H1 (cell line): ENCODE data around the gene CBL.

Experiments
- CHD2 ChIP-seq: IDR thresholded peaks from 2 replicates; pipeline ENCODE4 v1.6.1; 2012; ENCODE audit warnings: low read length, improper control_type of control experiment
- CREB1 ChIP-seq: IDR thresholded peaks from 2 replicates; pipeline ENCODE4 v1.6.1; 2012; ENCODE audit warnings: inconsistent platforms
- GABPA ChIP-seq: IDR thresholded peaks from 2 replicates; pipeline ENCODE4 v1.6.1; 2011; ENCODE audit warnings: mild to moderate bottlenecking, low read length, moderate library complexity, borderline replicate concordance; ENCODE audit not compliant: insufficient read depth
- JUN ChIP-seq: IDR thresholded peaks from 2 replicates; pipeline ENCODE4 v1.6.1; 2011; ENCODE audit warnings: low read depth, mild to moderate bottlenecking, improper control_type of control experiment, low read length
- KDM5A ChIP-seq: fragments of 200-600 bp; IDR thresholded peaks from 2 replicates; pipeline ENCODE4 v1.7.1; 2012; ENCODE audit warnings: mild to moderate bottlenecking, low read length, inconsistent platforms, mixed read lengths
- POLR2A ChIP-seq, 2 experiments: IDR thresholded peaks; 1 replicate in 1 of 2; 2 replicates in 1 of 2; pipeline ENCODE4 v1.6.1; 2011; ENCODE audit warnings: low read depth in 2 of 2, low read length in 2 of 2, mild to moderate bottlenecking in 2 of 2; ENCODE audit errors: control extremely low read depth in 1 of 2
- SIRT6 ChIP-seq: IDR thresholded peaks from one replicate; pipeline ENCODE4 v1.7.1; 2012; ENCODE audit warnings: low read length, inconsistent platforms
- SIX5 ChIP-seq: IDR thresholded peaks from 2 replicates; pipeline ENCODE4 v1.6.1; 2011; ENCODE audit warnings: mild to moderate bottlenecking, low read depth, low read length
- TAF1 ChIP-seq: IDR thresholded peaks from 2 replicates; pipeline ENCODE4 v1.6.1; 2011; ENCODE audit warnings: mild to moderate bottlenecking, low read depth, low read length
- TEAD4 ChIP-seq: IDR thresholded peaks from 2 replicates; pipeline ENCODE4 v1.6.1; 2012; ENCODE audit warnings: low read depth, low read length, inconsistent platforms, mixed read lengths
- TF ChIP-seq, protein P1 (sequence below), 3 experiments: IDR thresholded peaks; 1 replicate in 2 of 3; 2 replicates in 1 of 3; pipeline versions ENCODE4 v1.5.1 to v1.6.1; 2011; ENCODE audit warnings: low read length in 3 of 3, mild to moderate bottlenecking in 3 of 3, inconsistent platforms in 2 of 3, low read depth in 1 of 3, moderate library complexity in 1 of 3; ENCODE audit not compliant: insufficient read depth in 1 of 3; ENCODE audit errors: control extremely low read depth in 1 of 3
- TF ChIP-seq, protein P2 (sequence below): IDR thresholded peaks from 2 replicates; pipeline ENCODE4 v1.6.1; 2012; ENCODE audit warnings: inconsistent platforms

DNA sequence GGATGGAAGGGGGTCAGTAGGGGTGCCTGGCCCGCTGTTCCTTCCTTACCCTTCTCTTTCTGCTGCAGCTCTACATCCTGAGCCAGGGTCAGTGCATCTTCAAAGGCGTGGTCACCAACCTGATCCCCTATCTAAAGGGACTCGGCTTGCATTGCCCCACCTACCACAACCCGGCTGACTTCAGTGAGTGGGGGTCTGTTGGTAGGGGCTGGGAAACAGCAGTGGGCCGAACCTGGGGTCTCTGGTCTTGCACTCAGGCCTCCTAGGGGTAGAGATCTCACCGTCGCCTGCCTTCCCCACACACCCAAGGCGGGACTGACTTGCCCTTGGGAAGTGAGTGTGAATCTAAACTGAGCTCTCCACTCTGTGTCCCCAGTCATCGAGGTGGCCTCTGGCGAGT lies 49.6 kb upstream of the CBL start:
- TF ChIP-seq, protein P1, sequence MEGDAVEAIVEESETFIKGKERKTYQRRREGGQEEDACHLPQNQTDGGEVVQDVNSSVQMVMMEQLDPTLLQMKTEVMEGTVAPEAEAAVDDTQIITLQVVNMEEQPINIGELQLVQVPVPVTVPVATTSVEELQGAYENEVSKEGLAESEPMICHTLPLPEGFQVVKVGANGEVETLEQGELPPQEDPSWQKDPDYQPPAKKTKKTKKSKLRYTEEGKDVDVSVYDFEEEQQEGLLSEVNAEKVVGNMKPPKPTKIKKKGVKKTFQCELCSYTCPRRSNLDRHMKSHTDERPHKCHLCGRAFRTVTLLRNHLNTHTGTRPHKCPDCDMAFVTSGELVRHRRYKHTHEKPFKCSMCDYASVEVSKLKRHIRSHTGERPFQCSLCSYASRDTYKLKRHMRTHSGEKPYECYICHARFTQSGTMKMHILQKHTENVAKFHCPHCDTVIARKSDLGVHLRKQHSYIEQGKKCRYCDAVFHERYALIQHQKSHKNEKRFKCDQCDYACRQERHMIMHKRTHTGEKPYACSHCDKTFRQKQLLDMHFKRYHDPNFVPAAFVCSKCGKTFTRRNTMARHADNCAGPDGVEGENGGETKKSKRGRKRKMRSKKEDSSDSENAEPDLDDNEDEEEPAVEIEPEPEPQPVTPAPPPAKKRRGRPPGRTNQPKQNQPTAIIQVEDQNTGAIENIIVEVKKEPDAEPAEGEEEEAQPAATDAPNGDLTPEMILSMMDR (IDR thresholded peaks at IDR 0.05; ENCODE audit: control extremely low read depth in 1 of 3, insufficient read depth in 1 of 3, low read depth in 1 of 3, low read length in 3 of 3) = no peak
- TF ChIP-seq TEAD4 (no peak), CHD2 (no peak), JUN (no peak), SIRT6 (no peak), POLR2A (IDR thresholded peaks at IDR 0.05; ENCODE audit: control extremely low read depth in 1 of 2, low read depth in 2 of 2, low read length in 2 of 2) (no peak), TAF1 (no peak), GABPA (no peak), CREB1 (no peak), KDM5A (no peak), SIX5 (no peak)
- TF ChIP-seq, protein P2, sequence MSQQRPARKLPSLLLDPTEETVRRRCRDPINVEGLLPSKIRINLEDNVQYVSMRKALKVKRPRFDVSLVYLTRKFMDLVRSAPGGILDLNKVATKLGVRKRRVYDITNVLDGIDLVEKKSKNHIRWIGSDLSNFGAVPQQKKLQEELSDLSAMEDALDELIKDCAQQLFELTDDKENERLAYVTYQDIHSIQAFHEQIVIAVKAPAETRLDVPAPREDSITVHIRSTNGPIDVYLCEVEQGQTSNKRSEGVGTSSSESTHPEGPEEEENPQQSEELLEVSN = no peak
